ENCODE data around the gene VPS26C.

The VPS26C gene

DNA sequence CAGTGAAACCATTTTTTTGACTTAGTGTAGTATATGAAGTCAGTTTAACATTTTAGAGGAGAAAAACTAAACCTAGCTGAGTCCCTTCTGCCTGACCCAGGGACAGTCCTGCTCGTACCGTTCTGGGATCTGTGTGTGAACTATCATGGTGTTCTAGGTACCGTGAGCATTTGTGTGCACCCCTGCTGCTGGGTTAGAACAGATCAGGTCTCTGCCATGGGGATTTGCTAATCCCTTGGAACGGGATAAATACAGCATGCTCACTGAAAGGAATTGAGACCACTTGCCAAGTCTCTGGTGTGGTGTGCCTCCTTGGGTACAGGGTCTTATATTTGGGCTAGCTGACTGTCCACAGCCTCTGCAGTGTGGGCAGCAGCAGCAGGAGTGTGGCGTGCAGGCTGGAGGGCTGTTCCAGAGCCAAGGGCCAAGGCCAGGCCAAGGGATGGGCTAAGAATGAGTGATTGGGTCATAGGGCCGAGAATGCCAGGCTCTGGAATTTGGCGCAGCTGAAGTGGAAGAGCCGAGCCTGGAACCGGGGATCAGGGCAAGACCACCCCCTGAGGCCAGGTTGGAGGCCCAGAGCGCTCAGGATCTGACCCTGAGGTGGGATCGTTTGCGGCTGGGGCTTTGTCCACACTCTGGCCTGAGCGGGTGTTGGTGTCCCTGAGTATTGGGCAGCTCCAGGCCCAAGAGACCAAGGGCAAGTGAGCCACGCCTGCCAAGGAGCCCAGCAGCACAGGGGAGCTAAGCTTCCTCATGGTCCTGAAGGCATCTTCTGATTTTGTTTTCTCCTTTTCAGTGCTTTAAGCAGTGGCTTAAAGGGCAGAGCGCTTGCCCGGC is 66.3 kb downstream of the VPS26C start:
- DNase-seq: no peak

GRCh38 chr21:37199057-37199924 is 67.8 kb downstream of the VPS26C start:
- DNase-seq: no peak

DNA sequence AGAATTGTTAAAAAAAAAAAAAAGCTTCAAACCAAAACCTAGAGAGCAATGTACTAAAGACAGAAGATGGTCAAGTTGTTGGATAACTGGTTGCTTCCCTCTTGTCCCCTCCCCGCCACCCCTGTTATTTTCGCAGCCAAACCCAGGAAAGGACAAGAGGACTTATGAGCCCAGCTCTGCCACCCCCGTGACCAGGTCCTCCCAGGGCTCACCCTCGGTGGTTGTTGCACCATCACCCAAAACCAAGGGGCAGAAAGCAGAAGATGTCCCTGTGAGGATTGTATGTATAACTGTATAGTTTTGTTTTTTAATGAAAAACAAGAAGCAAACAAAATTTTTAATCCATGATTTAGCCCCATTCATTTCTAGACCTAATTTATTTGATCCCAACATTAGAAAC is 69.4 kb downstream of the VPS26C start:
- no peak for DNase-seq

- no peak for DNase-seq
Measured at GRCh38 chr21:37196847-37197246, 70.3 kb downstream of the VPS26C start.

- no peak for DNase-seq
Measured at GRCh38 chr21:37195610-37196009, 71.5 kb downstream of the VPS26C start.

GRCh38 chr21:37195059-37195458 is 72.1 kb downstream of the VPS26C start:
- no peak for DNase-seq

DNA sequence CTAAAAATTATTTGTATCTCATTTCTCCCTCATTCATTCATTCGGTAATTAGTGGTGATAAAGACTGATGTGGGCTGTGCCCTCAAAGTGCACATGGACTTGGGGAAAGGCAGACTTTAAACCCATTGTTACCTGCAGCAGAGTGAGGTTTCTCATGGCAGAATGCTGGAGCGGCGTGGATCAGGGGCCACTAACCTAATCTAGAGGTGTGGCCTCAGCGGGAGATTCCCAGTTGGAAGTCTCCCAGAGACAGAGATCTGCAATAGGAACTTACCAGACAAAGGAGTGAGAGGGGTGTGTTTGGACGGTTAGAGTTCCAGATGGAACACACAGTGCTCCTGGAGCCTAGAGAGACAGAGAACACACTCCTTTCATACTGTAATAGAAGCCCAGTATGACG is 73.5 kb downstream of the VPS26C start:
- no peak for DNase-seq

DNA sequence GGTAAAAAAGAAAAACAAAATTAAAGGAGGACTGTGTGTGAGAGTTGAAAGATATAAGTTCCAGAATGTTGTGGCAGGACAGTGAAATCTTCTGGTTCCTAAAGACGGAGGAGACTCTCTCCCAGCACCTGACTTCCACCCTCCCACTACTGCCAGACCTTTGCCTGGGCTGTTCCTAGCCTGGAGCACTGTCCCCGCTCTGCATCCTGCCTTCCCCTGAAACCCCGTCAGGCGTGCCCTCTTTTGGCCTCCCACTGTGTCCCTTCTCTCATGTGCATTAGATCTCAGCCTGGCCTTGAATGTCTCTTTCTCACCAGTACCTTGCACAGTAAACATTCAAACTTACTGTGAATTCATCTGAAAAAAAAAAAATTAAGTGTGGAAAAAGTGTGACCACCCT is 74.1 kb downstream of the VPS26C start:
- no peak for DNase-seq

DNA sequence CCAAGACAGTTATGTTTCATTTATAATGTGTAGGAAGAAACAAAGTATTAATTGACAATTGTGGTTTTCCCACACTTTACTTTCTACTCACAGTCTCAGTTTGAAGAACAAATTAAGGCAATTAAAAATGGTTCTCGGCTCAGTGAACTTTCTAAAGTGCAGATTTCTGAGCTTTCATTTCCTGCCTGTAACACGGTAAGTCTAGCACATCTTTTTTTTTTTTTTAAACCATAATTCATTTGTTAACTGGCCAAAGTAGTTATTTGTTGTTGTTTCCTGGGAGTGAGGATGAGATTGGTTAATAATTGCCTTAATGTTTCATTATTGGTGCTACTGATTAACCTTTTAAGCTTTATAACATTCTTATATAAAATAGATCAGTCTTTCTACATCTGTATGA is 75.1 kb downstream of the VPS26C start:
- DNase-seq: no peak

DNA sequence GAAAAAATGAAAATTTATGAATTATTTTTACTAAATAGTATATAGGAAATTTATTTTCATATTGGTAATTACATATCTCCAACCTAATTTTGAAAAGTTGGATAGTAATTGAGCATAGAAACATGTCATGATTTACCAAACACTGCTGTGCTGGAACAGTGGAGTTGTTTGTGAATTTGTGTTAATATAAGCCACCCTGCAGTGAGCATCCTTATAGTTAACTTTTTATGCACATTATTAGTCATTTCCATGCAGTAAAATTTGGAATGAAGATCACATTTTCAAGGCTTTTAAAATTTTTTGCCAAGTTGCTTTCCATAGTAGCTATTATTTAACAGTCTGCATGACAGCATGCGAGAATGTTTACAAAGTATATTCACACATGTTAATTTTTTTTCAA is 78.3 kb downstream of the VPS26C start:
- DNase-seq: no peak

DNA sequence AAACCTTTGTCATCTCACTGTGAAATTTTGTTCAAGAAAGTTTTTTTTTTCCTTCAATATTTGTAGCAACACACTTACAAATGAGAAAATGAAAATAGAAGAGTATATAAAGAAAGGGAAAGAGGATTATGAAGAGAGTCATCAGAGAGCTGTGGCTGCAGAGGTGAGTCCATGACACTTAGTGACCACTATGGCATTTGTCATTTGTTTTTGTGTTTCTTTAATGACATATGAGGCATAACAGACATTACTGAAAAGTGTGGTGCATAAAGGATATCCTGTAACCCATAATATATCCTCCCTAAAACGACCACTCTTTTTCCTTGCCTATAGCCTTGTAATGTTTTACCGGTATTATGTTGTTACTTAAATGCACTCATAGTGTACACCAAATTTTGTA is 80.2 kb downstream of the VPS26C start:
- DNase-seq: no peak

DNA sequence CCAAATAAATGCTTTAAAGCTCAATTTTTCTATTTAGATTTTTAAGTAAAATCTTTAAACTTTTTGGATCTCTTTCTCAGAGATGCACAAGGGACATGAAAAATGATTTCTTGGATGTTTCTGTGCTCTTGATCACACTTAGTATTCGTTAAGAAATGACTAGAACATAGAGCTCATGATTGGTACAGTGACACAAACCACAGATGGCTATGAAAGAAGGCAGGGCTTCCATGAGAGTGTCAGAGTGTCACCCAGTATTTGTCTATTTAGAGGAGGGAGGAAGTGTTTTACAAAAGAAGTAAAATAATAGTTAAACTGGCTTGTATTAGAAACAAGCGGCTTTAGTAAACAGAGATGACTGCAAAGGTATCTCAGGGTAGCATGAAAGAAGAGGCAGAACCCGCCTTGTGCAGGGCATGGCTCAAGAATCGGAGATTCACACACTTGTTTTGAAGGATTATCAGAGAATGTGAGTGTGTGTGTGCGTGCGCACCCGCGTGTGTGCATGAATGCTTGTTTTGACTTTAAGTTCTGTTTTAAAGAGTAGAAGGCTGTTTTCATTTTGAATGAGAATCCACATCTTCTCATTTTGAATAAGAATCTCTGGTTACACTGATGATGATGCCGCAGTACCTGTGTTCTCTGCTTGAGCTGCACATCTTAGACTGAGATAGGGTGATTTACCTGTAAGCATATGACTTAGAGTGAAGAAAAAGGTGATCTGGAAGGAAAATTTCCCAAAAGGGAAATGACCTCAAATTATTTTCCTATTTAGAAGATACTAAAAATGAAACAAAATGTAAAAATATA is 82.1 kb downstream of the VPS26C start:
- no peak for DNase-seq

GRCh38 chr21:37183749-37184148 is 83.4 kb downstream of the VPS26C start:
- DNase-seq: no peak

DNA sequence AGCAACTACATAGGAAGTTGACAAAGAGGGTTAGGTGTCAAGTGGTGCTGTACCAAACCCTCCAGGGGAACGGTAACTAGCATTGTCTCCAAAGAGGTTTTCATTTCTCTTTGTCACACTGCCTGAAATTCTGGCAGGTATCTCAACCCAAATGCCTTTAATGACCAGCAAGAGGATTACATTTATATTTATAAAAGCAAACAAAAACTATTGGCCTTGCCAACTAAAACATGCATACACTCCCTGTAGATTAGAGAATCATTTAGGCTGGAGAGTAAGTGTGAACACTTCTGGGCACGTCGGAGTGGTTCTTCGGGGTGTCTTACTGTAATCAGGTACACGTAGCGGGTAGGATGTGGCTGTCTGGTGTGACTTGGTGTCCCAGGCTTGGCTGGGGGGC is 84.9 kb downstream of the VPS26C start:
- DNase-seq: no peak

DNA sequence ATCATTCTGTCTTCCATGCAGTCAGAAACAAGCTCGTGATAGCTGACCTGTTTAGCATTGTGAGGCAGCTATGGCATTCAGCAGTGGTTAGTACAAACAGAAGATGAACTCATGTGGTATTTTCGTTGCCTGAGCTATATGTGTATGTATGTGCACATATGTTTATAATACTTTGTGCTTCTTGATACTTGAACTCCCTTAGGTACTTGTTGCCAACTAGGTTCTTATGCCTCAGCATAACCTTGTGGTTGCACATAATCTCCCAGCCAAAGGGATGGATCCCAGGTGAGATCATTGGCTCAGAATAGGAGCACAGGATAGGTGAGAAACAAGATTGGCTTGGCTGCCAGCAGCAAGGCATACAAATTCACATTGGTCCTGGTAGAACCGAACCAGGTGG is 86.1 kb downstream of the VPS26C start:
- DNase-seq: no peak

GRCh38 chr21:37176716-37177115 is 90.4 kb downstream of the VPS26C start:
- DNase-seq: no peak
